OCI-LY1 (cell line): Measurements from ENCODE around the gene RNF19B.

Experiments used
- EZH2 ChIP-seq: fragments of 200-600 bp; sonication (generic), shearing (Covaris generic); IDR thresholded peaks from 2 replicates; pipeline ENCODE4 v1.8.0; 2017; ENCODE audit warnings: borderline replicate concordance, mixed run types, mild to moderate bottlenecking, antibody characterized with exemption, low read length, moderate library complexity, mixed read lengths
- TF ChIP-seq, protein P1 (sequence below): fragments of 200-600 bp; sonication (generic), shearing (Covaris generic); IDR thresholded peaks from 2 replicates; pipeline ENCODE4 v1.5.1; 2017; ENCODE audit warnings: mild to moderate bottlenecking, antibody characterized with exemption, low read length, moderate library complexity, mixed read lengths

DNA sequence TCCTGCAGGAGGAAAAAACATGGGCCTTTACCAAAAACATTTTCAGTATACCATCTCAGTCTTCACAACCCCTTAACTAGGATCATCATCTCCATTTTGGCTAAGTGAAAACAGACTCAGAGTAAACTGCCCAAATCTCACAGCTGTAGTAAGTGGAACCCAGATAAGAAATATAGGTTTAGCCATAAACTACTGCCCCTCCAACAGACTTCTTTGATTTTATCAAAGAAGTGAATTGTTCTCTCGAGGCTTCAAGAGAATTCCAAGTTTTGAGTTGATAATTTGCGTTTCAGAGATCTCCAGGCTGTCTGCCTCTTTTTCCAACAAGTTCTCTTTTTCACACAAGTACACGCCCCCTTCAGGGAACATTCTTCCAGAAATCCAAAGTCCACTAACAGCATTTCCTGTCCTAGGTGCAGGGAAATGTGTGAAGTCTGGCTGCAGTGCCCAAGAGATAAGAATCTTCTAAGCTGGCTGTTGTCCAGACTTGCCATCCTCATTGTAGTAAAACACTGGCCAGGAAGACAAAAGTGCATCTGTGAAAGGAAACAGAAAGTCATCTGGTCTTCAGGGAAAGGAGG lies 30.8 kb downstream of the RNF19B start:
- TF ChIP-seq, protein P1, sequence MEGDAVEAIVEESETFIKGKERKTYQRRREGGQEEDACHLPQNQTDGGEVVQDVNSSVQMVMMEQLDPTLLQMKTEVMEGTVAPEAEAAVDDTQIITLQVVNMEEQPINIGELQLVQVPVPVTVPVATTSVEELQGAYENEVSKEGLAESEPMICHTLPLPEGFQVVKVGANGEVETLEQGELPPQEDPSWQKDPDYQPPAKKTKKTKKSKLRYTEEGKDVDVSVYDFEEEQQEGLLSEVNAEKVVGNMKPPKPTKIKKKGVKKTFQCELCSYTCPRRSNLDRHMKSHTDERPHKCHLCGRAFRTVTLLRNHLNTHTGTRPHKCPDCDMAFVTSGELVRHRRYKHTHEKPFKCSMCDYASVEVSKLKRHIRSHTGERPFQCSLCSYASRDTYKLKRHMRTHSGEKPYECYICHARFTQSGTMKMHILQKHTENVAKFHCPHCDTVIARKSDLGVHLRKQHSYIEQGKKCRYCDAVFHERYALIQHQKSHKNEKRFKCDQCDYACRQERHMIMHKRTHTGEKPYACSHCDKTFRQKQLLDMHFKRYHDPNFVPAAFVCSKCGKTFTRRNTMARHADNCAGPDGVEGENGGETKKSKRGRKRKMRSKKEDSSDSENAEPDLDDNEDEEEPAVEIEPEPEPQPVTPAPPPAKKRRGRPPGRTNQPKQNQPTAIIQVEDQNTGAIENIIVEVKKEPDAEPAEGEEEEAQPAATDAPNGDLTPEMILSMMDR: no peak
- no peak for TF ChIP-seq EZH2
